GM23248 (cell line): Measurements from ENCODE around the gene INTS15. TPM values are rescaled to one million over a fixed set of nuclear protein-coding genes. Genes with fewer than 3 reads are reported as not detected.

Experiments used
- DNase-seq: peaks from one replicate; pipeline ENCODE4 v3.0.0-alpha.2; 2015
- H2AFZ ChIP-seq: fragments of 200-600 bp; sonication (generic); 2 replicates; pipeline ENCODE4 v1.6.1; 2016; ENCODE audit warnings: antibody characterized with exemption
- H3F3A ChIP-seq: fragments of 200-600 bp; sonication (generic); 2 replicates; pipeline ENCODE4 v1.6.1; 2016; ENCODE audit warnings: mild to moderate bottlenecking, antibody characterized with exemption, mixed run types; ENCODE audit not compliant: insufficient read depth
- H3K27ac ChIP-seq: fragments of 200-600 bp; sonication (generic); 2 replicates; pipeline ENCODE4 v1.5.1; 2016; ENCODE audit warnings: mild to moderate bottlenecking
- H3K27me3 ChIP-seq: fragments of 200-600 bp; sonication (generic); replicated peaks from 2 replicates; pipeline ENCODE4 v1.6.1; 2016; ENCODE audit warnings: mild to moderate bottlenecking; ENCODE audit not compliant: insufficient read depth
- H3K36me3 ChIP-seq: fragments of 200-600 bp; sonication (generic); 2 replicates; pipeline ENCODE4 v1.6.1; 2016; ENCODE audit warnings: low read depth, mild to moderate bottlenecking
- H3K4me1 ChIP-seq: fragments of 200-600 bp; sonication (generic); 2 replicates; pipeline ENCODE4 v1.6.1; 2016; ENCODE audit warnings: mild to moderate bottlenecking; ENCODE audit not compliant: insufficient read depth
- H3K4me2 ChIP-seq: fragments of 200-600 bp; sonication (generic); one replicate; pipeline ENCODE4 v1.6.1; 2016; ENCODE audit warnings: mild to moderate bottlenecking; ENCODE audit not compliant: unreplicated experiment
- H3K4me3 ChIP-seq: fragments of 200-600 bp; sonication (generic); 2 replicates; pipeline ENCODE4 v1.5.1; 2016; ENCODE audit warnings: mild to moderate bottlenecking
- H3K79me2 ChIP-seq: fragments of 200-600 bp; sonication (generic); 2 replicates; pipeline ENCODE4 v1.6.1; 2016; ENCODE audit warnings: mild to moderate bottlenecking; ENCODE audit not compliant: insufficient read depth
- H3K9ac ChIP-seq: fragments of 200-600 bp; sonication (generic); 2 replicates; pipeline ENCODE4 v1.6.1; 2016; ENCODE audit warnings: mild to moderate bottlenecking
- H3K9me2 ChIP-seq: fragments of 200-600 bp; sonication (generic); 2 replicates; pipeline ENCODE4 v1.6.1; 2016; ENCODE audit warnings: mixed run types, mild to moderate bottlenecking, moderate library complexity; ENCODE audit not compliant: insufficient read depth
- H3K9me3 ChIP-seq: fragments of 200-600 bp; sonication (generic); one replicate; pipeline ENCODE4 v1.6.1; 2017; ENCODE audit warnings: low read depth
- H4K20me1 ChIP-seq: fragments of 200-600 bp; sonication (generic); 2 replicates; pipeline ENCODE4 v1.6.0; 2016; ENCODE audit not compliant: insufficient read depth
- EZH2 ChIP-seq: fragments of 200-600 bp; sonication (generic); IDR thresholded peaks from 2 replicates; pipeline ENCODE4 v1.6.1; 2018; ENCODE audit warnings: antibody characterized with exemption, mild to moderate bottlenecking; ENCODE audit not compliant: insufficient read depth, poor library complexity, severe bottlenecking
- EZH2phosphoT487 ChIP-seq: fragments of 200-600 bp; sonication (generic); IDR thresholded peaks from 2 replicates; pipeline ENCODE4 v1.6.1; 2018; ENCODE audit warnings: antibody characterized with exemption, moderate library complexity, mild to moderate bottlenecking, low read depth; ENCODE audit not compliant: insufficient read depth
- WGBS, 2 experiments: methylation state at CpG; one replicate each; pipeline ENCODE4 v1.1.6; 2015 to 2017; ENCODE audit warnings: low lambda C conversion rate in 2 of 2, low coverage in 1 of 2; ENCODE audit errors: missing lambda C conversion rate in 2 of 2; 5-methylcytosine and 5-hydroxymethylcytosine counted together
- in situ Hi-C: fragments of 300-500 bp; cut with MboI; formaldehyde crosslinking; loops from 2 replicates; pipeline ENCODE4 v1.15.0; 2020
- polyA plus RNA-seq: library from polyadenylated mRNA; unstranded; fragments of >200 nt; fragmentation: Nextera tagmentation; extraction: Ambion mirVana; gene quantifications from 2 replicates; pipeline ENCODE4 v1.2.1, GENCODE V29; 2016
- total RNA-seq: library from RNA; depleted of rRNA; stranded (reverse); fragments of >200 nt; shearing (Covaris generic); gene quantifications from 2 replicates; pipeline ENCODE4 v1.2.3, GENCODE V29; 2014

The INTS15 gene
- total and polyA plus RNA-seq, 2 experiments from 2014 or later: 11.3 to 17.9 TPM

DNA sequence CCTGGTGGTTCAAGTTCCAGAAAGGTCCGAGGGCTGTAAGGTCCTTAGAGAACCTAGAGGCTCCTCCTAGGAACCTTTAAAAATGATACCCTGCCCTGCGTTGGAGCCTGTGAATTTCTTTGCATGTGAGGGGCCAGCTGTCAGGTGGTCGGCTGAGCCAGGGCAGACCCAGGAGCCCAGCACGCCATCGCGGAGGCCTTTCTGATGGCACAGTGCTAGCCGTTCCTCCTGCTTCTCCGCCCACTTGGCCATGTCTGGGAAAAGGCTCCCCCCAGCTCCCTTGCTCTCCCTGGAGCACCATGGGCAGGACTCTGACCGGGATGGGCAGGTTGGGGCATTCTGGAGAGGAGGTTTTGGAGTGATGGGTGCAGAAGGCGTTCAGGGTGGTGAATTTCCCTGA, 54.9 kb downstream of the INTS15 start:
- peaks cover 14% of the 10 kb centered on the region for H3K79me2 ChIP-seq
- H3F3A ChIP-seq: no peaks in the 10 kb centered on the region
- WGBS, 2 experiments: 94 to 95% methylated on average over 10 of the region's 10 CpGs
- H3K4me1 ChIP-seq: no peaks in the 10 kb centered on the region
- TF ChIP-seq EZH2phosphoT487: no peak
- TF ChIP-seq EZH2: no peak
- H2AFZ ChIP-seq: no peak overlapping the region
- no peak overlapping the region for H3K9ac ChIP-seq
- no peak overlapping the region for H3K4me3 ChIP-seq
- no peaks in the 10 kb centered on the region for H3K9me3 ChIP-seq
- H3K4me2 ChIP-seq: no peak overlapping the region
- H3K27me3 ChIP-seq: no peaks in the 10 kb centered on the region
- H4K20me1 ChIP-seq: no peaks in the 10 kb centered on the region
- no peaks in the 10 kb centered on the region; the same call in 1 of the 2 replicates for H3K36me3 ChIP-seq
- in situ Hi-C loops: loop anchor here (5.0 kb wide), 1 partner anchor 52 kb away; the partner anchor contains the start of gene INTS15
- no peaks in the 10 kb centered on the region for H3K9me2 ChIP-seq
- no peak overlapping the region for H3K27ac ChIP-seq
- DNase-seq: no peak

- Histone ChIP-seq H3K36me3 (no peaks in the 10 kb centered on the region; the same call in 1 of the 2 replicates), H3F3A (no peaks in the 10 kb centered on the region), H3K9me3 (no peaks in the 10 kb centered on the region), H3K9me2 (no peaks in the 10 kb centered on the region), H3K4me3 (no peak overlapping the region), H3K27me3 (no peaks in the 10 kb centered on the region), H4K20me1 (no peaks in the 10 kb centered on the region), H2AFZ (no peak overlapping the region), H3K79me2 (no peaks in the 10 kb centered on the region), H3K27ac (no peak overlapping the region), H3K9ac (no peak overlapping the region), H3K4me2 (no peak overlapping the region), H3K4me1 (no peaks in the 10 kb centered on the region)
- DNase-seq: no peak
- TF ChIP-seq EZH2phosphoT487 (no peak), EZH2 (no peak)
- WGBS, 2 experiments: 92 to 94% methylated on average over 4 to 8 of the region's 8 CpGs
- in situ Hi-C loops: no loop called here
Measured at GRCh38 chr7:6646465-6646864, 56.6 kb downstream of the INTS15 start.

DNA sequence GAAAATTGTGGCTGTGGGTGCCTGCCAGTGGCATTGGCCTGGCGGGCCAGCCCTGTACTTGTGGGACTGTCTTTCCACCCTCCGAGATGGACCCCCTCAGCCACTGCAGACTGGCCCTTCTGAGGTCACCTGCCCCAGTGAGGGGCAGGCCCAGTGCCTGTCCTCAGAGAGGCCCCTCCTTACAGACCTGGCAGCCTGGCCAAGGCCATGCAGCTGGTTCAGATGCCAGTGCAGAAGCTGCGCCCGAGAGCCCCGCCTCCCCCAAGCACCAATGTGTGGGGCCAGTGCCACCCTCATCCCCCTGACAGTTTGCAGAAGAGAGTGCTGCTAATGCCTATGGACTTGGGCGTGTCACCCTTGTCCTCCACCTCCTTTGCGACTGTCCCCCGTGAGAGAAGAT, 57.3 kb downstream of the INTS15 start:
- no peak for DNase-seq
- Histone ChIP-seq H2AFZ (no peak overlapping the region), H3K4me3 (no peak overlapping the region), H3K27ac (no peak overlapping the region), H4K20me1 (no peaks in the 10 kb centered on the region), H3K36me3 (no peaks in the 10 kb centered on the region; the same call in 1 of the 2 replicates), H3K9me3 (no peaks in the 10 kb centered on the region), H3K9me2 (no peaks in the 10 kb centered on the region), H3F3A (no peaks in the 10 kb centered on the region), H3K4me1 (no peaks in the 10 kb centered on the region), H3K9ac (no peak overlapping the region), H3K27me3 (no peaks in the 10 kb centered on the region), H3K79me2 (no peaks in the 10 kb centered on the region), H3K4me2 (no peak overlapping the region)
- WGBS, 2 experiments: 76 to 82% methylated on average over 8 of the region's 8 CpGs
- in situ Hi-C loops: no loop called here
- no peak for TF ChIP-seq EZH2phosphoT487
- TF ChIP-seq EZH2: no peak

- H3K27me3 ChIP-seq: no peaks in the 10 kb centered on the region
- H3K4me3 ChIP-seq: no peak overlapping the region
- H3K36me3 ChIP-seq: no peaks in the 10 kb centered on the region; the same call in 1 of the 2 replicates
- H3K4me1 ChIP-seq: no peaks in the 10 kb centered on the region
- H3F3A ChIP-seq: no peaks in the 10 kb centered on the region
- in situ Hi-C loops: no loop called here
- WGBS, 2 experiments: 83 to 90% methylated on average over 14 of the region's 14 CpGs
- TF ChIP-seq EZH2: no peak
- no peak for TF ChIP-seq EZH2phosphoT487
- no peaks in the 10 kb centered on the region for H3K79me2 ChIP-seq
- H3K9me2 ChIP-seq: no peaks in the 10 kb centered on the region
- no peak overlapping the region for H3K27ac ChIP-seq
- H2AFZ ChIP-seq: no peak overlapping the region
- no peaks in the 10 kb centered on the region for H4K20me1 ChIP-seq
- DNase-seq: no peak
- H3K4me2 ChIP-seq: no peak overlapping the region
- H3K9me3 ChIP-seq: no peaks in the 10 kb centered on the region
- no peak overlapping the region for H3K9ac ChIP-seq
Measured at GRCh38 chr7:6647541-6647940, 57.7 kb downstream of the INTS15 start.
